Right lobe of liver (tissue), 6 donors: ENCODE results near the gene KCNJ4. TPM values are rescaled to one million over a fixed set of nuclear protein-coding genes. Genes with fewer than 3 reads are reported as not detected.
A peak's percentile ranks its signal among the peaks of the same experiment; 100 is the strongest.

Experiments
- ATAC-seq, 4 donors: fragments of 200-7000 bp; cut with Tn5 transposase; one replicate each; pipeline ENCODE4 v1.9.1; 2020; ENCODE audit warnings: mild to moderate bottlenecking in 4 of 4, moderate library complexity in 4 of 4
- DNase-seq, 3 donors: peaks; one replicate each; pipeline ENCODE4 v3.0.0-alpha.2; 2020
- H3K27ac ChIP-seq, 3 donors: fragments of 200-600 bp; one replicate each; pipeline ENCODE4 v1.8.0; 2022
- H3K27me3 ChIP-seq, 2 donors: fragments of 200-600 bp; one replicate each; pipeline ENCODE4 v1.8.0; 2022
- H3K36me3 ChIP-seq, 4 donors: fragments of 200-600 bp; sonication (generic) in 1 of 4; one replicate each; pipeline versions ENCODE4 v1.5.1 to v1.8.0; 2017 to 2022; ENCODE audit warnings: control low read depth in 1 of 4
- H3K4me1 ChIP-seq, 4 donors: fragments of 200-600 bp; sonication (generic) in 1 of 4; one replicate each; pipeline versions ENCODE4 v1.5.1 to v1.8.0; 2017 to 2022; ENCODE audit warnings: control low read depth in 1 of 4
- H3K4me3 ChIP-seq, 3 donors: fragments of 200-600 bp; one replicate each; pipeline ENCODE4 v1.8.0; 2022
- H3K9me3 ChIP-seq, 4 donors: fragments of 200-600 bp; sonication (generic) in 1 of 4; one replicate each; pipeline versions ENCODE4 v1.5.1 to v1.8.0; 2017 to 2022; ENCODE audit warnings: control low read depth in 1 of 4
- CTCF ChIP-seq, 4 donors: fragments of 200-600 bp in 3 of 4; fragments of 450-650 bp in 1 of 4; IDR thresholded peaks; one replicate each; pipeline versions ENCODE4 v1.5.1 to v1.8.0; 2016 to 2022; ENCODE audit warnings: antibody characterized with exemption in 4 of 4, mild to moderate bottlenecking in 2 of 4
- POLR2A ChIP-seq: fragments of 450-650 bp; IDR thresholded peaks from one replicate; pipeline ENCODE4 v1.6.1; 2017; ENCODE audit warnings: antibody characterized with exemption, mild to moderate bottlenecking
- WGBS: methylation state at CpG from one replicate; pipeline ENCODE4 v1.1.6; 2018; ENCODE audit warnings: low coverage, low lambda C conversion rate; ENCODE audit not compliant: insufficient coverage; ENCODE audit errors: missing lambda C conversion rate; 5-methylcytosine and 5-hydroxymethylcytosine counted together
- intact Hi-C, 2 donors: fragments of 100-400 bp; cut with DNase I; formaldehyde crosslinking; loops; one replicate each; pipeline versions ENCODE4 v1.11.2 to v1.14.1; 2022
- total RNA-seq, 6 experiments: library from RNA; depleted of rRNA in 2 of 6; stranded (reverse); fragments of >200 nt in 2 of 6; fragmentation: NEBNext Ultra II Directional in 3 of 6; extraction: Animal tissue kit (Norgen Biotek cat#: 25700) in 3 of 6; gene quantifications; one replicate each; pipeline versions ENCODE4 v1.1.0 to v1.2.4, GENCODE V29; 2016 to 2023
- donor health status: DM: no; HTN: yes; CAD: no.
- donor health status: DM: no; HTN: no; CAD: no.
- donor health status: DM: no; HTN: no; CAD: no.
- donor health status: DM: no; HTN: yes; CAD: no.
- donor health status: DM: no; HTN: yes; CAD: no.

KCNJ4 gene
- total RNA-seq, 6 experiments from 2014 or later = not detected

GRCh38 chr22:38481162-38481870 is 26.3 kb upstream of the KCNJ4 start:
- Histone ChIP-seq H3K27me3 (no peaks in the 10 kb centered on the region), H3K36me3 (peaks cover 13 to 55% (median 38%) of the 10 kb centered on the region in 4 donors), H3K9me3 (no peaks in the 10 kb centered on the region), H3K27ac (no peak overlapping the region), H3K4me3 (no peak overlapping the region), H3K4me1 (no peaks in the 10 kb centered on the region)
- no peak for TF ChIP-seq POLR2A
- TF ChIP-seq CTCF (IDR thresholded peaks at IDR 0.05) = no peak
- 74% methylated on average over 2 of the region's 3 CpGs for WGBS
- ATAC-seq (no peak), DNase-seq (no peak)
- intact Hi-C loops = no loop called here

GRCh38 chr22:38479096-38479837 is 24.3 kb upstream of the KCNJ4 start:
- H3K27me3 ChIP-seq = no peaks in the 10 kb centered on the region
- peaks cover 2 to 35% (median 20%) of the 10 kb centered on the region in 4 donors for H3K36me3 ChIP-seq
- H3K27ac ChIP-seq = no peak overlapping the region
- no peaks in the 10 kb centered on the region for H3K9me3 ChIP-seq
- intact Hi-C loops = no loop called here
- TF ChIP-seq CTCF (IDR thresholded peaks at IDR 0.05) (no peak), POLR2A (no peak)
- no peak overlapping the region for H3K4me3 ChIP-seq
- H3K4me1 ChIP-seq = no peaks in the 10 kb centered on the region
- 79% methylated on average over 7 of the region's 7 CpGs for WGBS
- DNase-seq = no peak
- ATAC-seq = peak in 1 of 4 donors; percentile 6

- TF ChIP-seq POLR2A = no peak
- TF ChIP-seq CTCF (IDR thresholded peaks at IDR 0.05) = no peak
- ATAC-seq (no peak), DNase-seq (no peak)
- no peaks in the 10 kb centered on the region for H3K9me3 ChIP-seq
- intact Hi-C loops = no loop called here
- 83% methylated on average over 1 of the region's 1 CpG for WGBS
- no peaks in the 10 kb centered on the region for H3K27me3 ChIP-seq
- no peak overlapping the region for H3K27ac ChIP-seq
- H3K4me1 ChIP-seq = no peaks in the 10 kb centered on the region
- peaks cover 0 to 18% (median 5%) of the 10 kb centered on the region in 4 donors for H3K36me3 ChIP-seq
- H3K4me3 ChIP-seq = no peak overlapping the region
Measured at GRCh38 chr22:38477585-38477984, 22.6 kb upstream of the KCNJ4 start.

GRCh38 chr22:38474003-38474607 is 19.1 kb upstream of the KCNJ4 start:
- intact Hi-C loops = no loop called here
- no peaks in the 10 kb centered on the region for H3K4me1 ChIP-seq
- H3K4me3 ChIP-seq = no peak overlapping the region
- H3K9me3 ChIP-seq = no peaks in the 10 kb centered on the region
- ATAC-seq (no peak), DNase-seq (no peak)
- H3K27ac ChIP-seq = no peak overlapping the region
- TF ChIP-seq CTCF (IDR thresholded peaks at IDR 0.05) (no peak), POLR2A (no peak)
- H3K36me3 ChIP-seq = no peaks in the 10 kb centered on the region
- 77% methylated on average over 5 of the region's 10 CpGs for WGBS
- no peaks in the 10 kb centered on the region for H3K27me3 ChIP-seq
